Stimulated activated CD8-positive, alpha-beta memory T cell treated with anti-CD3 and anti-CD28 coated beads, Interleukin-7, amount 100 ng/mL, for 24 hours (primary cell): Measurements from ENCODE around the gene DMD.

Experiments used
- DNase-seq: peaks from one replicate; pipeline ENCODE4 v3.0.0-alpha.2; 2020; ENCODE audit warnings: low read depth

Gene DMD

GRCh38 chrX:33032700-33033099 lies 178.6 kb downstream of the DMD start:
- no peak for DNase-seq

GRCh38 chrX:33014949-33015348 lies 196.4 kb downstream of the DMD start:
- no peak for DNase-seq

- no peak for DNase-seq
These were observed 197.3 kb downstream of the DMD start for GRCh38 chrX:33014086-33014485.

DNA sequence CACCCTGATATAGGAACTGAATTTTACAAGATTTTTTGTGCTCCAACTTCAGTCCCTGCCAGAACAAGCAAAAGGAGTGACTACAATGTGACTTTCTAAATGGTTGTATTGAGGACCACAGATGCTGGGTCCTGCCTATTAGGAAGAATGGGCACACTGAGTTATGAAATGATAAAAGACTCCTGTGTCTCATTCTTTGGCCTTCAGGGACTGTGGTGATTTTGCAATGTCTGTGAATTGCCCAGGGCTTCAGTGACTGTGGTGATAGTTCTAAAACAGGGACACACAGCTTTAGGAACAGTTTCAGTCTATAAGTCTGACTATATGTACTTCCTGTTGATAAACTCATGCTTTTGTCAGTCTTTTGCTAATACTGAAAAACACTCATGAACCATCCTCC lies 210.2 kb downstream of the DMD start:
- no peak for DNase-seq

- DNase-seq = no peak
These were observed 212.6 kb downstream of the DMD start for GRCh38 chrX:32998776-32999175.

DNA sequence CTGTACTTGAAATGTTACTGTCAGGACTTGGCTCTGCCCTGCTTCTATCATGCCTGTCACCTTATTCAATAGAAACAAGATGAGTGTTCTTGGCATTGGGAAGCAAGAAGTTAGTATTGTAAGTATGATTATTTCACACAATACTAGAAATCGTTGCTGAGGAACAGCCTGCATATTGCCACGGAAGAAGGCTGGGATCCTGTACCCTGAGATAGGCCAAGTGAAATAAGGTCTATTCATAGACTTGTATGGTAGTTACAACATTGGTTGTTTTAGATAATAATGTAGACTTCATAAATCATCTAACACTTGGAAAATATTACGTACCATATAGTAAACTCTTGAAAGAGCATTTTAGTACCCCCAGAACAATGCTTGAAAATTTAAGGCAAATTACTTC lies 215.9 kb downstream of the DMD start:
- no peak for DNase-seq

DNA sequence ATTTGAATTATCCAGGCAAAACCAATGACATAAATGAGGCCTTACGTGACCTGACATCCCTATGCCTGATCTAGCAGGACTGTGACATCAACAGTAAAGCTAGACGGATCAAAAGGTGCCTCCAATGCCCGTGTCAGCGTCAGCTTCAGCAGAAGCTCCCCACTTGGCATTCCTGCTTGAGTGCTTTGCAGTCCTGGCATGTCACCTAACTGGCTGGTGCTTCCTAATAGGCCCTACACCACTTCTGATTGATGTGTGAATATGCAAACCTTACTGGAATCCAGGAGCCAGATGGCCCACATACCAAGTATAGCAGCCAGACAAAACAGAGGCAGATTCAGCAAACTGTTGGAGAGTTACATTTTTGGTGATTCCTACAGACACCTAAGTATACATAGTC lies 224.2 kb downstream of the DMD start:
- DNase-seq = no peak

- no peak for DNase-seq
These were observed 225.8 kb downstream of the DMD start for GRCh38 chrX:32985544-32985943.

DNA sequence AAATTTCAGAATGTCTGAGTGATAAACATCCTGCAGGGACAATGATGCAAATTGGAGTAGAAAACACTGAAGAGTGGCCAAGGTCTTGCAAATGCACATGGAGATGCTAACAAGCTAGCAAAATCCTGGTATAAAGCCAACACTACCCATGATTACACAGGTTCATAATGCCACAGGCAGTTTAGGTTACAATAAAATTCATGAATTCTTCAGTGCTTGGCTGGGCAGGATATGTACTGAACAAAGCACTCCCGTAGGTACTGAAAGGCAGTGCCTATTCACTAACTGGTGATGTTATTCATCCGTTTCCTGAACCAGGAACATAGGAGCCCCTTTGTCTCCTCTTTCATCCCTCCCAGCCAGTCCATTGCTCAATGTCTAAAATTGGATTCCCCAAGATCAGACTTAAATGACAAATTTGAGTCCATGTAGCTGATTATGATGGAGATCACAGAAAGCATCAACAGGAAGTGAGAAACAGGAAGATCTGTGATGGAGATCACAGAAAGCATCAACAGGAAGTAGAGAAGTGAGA lies 244.5 kb downstream of the DMD start:
- DNase-seq = no peak

GRCh38 chrX:32954125-32954524 lies 257.2 kb downstream of the DMD start:
- no peak for DNase-seq

GRCh38 chrX:32948130-32948529 lies 263.2 kb downstream of the DMD start:
- no peak for DNase-seq

DNA sequence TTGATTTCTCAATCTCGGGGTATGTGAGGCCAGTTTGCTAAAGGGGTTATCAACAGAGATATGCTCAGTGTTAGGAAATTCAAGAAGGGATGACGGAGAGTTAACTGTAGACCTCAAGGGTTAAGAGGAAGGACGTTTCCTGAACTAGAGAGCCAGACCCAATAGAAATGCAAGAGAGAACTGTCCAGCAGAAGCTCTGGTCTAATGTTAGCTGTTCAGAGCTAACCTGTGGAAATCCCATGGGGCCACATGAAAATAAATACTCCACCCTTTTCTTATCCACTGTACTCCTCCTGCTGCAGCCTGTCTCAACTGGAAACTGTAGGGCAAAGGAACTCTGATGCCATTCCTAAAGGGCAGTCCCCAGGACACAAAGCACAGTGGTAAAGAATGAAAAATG lies 274.3 kb downstream of the DMD start:
- DNase-seq = no peak

DNA sequence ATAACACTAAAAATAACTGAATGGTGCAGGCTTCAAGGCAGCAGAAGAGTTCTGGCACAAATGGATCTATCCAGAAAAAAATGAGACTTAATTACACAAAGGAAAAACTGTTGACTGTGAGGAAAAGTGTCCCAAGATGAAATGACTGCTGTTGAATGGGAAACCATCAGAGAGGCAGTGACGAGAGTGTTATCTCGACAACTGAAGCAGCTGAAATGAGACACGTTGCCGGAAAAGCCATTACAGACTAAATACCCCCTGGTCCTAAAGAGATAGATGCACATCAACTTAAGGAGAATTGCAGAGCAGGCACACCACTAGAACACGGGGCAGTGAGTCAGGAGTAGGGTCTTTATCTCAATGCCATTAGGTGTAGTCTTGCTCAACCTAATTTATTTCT lies 277.8 kb downstream of the DMD start:
- DNase-seq = no peak

- no peak for DNase-seq
These were observed 282.3 kb downstream of the DMD start for GRCh38 chrX:32929040-32929439.

DNA sequence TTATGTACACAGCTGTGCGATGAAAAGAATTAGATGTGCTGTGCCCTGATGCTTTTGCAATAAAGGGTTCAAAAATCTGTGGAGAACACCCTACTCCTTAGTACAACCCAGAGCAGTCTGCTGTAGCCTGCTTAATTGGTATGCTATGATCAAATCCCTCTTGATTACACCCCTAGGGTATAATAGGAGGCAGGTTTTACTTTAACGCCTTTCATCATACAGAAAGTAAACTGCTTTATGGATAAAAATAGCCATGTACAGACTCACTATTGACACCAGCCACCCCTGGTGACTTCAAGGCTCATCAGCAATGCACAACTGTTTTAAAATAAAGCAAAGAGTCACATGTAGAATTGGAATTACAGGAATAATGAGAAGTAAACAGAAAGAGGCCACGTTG lies 315.3 kb downstream of the DMD start:
- no peak for DNase-seq

GRCh38 chrX:32894679-32895078 lies 316.7 kb downstream of the DMD start:
- no peak for DNase-seq

GRCh38 chrX:32893751-32894150 lies 317.6 kb downstream of the DMD start:
- no peak for DNase-seq

- no peak for DNase-seq
These were observed 333.8 kb downstream of the DMD start for GRCh38 chrX:32877592-32877991.

GRCh38 chrX:32874839-32875238 lies 336.5 kb downstream of the DMD start:
- DNase-seq = no peak

GRCh38 chrX:32873786-32874185 lies 337.6 kb downstream of the DMD start:
- DNase-seq = no peak

- DNase-seq = no peak
These were observed 339.7 kb downstream of the DMD start for GRCh38 chrX:32871636-32872035.

DNA sequence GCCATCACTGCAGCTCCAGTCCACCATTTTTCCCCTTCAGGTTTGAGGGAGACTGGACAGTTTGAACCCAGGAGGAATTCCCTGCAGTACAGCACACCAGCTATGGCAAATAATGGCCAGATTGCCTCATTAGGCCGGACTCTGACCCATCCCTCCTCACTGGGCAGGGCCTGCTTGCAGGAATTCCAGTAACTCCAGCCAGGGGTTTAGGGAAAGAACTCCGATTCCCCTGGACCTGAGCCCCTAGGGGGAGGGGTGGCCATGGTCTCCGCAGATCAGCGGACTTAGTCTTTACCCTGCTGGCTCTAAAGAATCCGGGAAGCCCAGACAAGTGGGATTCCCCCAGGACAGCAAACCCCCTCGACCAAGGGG lies 342.8 kb downstream of the DMD start:
- DNase-seq = no peak

DNA sequence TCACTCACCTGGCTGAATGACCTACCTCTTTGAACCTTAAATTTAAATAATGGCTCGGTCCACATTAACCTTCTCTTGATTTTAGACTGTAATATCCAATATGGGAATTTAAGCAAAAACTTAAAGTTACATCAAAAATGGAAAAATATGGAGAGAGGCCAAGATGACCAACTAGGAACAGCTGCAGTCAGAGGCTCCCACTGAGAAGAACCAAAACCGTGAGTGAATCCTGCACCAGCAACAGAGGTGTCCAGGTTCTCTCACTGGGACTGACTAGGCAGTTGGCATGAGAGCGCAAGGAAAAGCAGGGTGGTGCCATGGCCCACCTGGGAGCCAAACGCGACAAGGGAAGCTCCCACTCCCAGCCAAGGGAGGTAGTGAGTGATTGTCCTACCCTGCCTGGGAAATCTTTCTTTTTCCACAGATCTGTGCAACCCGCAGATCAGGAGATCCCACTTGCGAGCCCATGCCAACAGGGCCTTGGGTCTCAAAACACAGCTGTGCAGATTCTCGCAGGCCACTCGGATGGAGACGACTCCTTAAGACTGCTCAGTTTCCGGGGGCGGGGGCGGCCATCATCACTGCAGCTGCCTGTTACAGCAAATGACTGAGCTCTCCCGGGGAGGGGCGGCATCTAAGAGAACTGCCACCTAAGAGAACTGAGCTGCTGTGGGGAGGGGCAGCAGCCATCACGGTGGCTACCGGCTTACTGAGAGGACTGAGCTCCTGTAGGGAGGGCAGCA lies 343.4 kb downstream of the DMD start:
- DNase-seq = no peak

- no peak for DNase-seq
These were observed 359.1 kb downstream of the DMD start for GRCh38 chrX:32852203-32852602.
